HepG2 (cell line): ENCODE measurements around the gene TJAP1. TPM values are rescaled to one million over a fixed set of nuclear protein-coding genes. Genes with fewer than 3 reads are reported as not detected.
A peak's percentile ranks its signal among the peaks of the same experiment; 100 is the strongest.

Source experiments
- BRD4 ChIP-seq: sonication (generic); formaldehyde crosslinking; IDR thresholded peaks from 2 replicates; pipeline ENCODE4 v1.4.0; 2020; ENCODE audit warnings: missing genetic modification reagents
- DPF2 ChIP-seq: sonication (generic); formaldehyde crosslinking; IDR thresholded peaks from 2 replicates; pipeline ENCODE4 v1.4.0; 2020; ENCODE audit warnings: mild to moderate bottlenecking, low read depth, missing genetic modification reagents, borderline replicate concordance
- FOXK1 ChIP-seq: sonication (generic); formaldehyde crosslinking; IDR thresholded peaks from 2 replicates; pipeline ENCODE4 v1.4.0; 2020; ENCODE audit warnings: low read depth, missing genetic modification reagents, borderline replicate concordance
- FOXO4 ChIP-seq: sonication (generic); formaldehyde crosslinking; conservative IDR thresholded peaks from 2 replicates; pipeline ENCODE4 v1.8.1; 2023; ENCODE audit warnings: missing genetic modification reagents
- GABPA ChIP-seq, 2 experiments: IDR thresholded peaks; 2 replicates each; pipeline ENCODE4 v1.6.1; 2011 to 2016; ENCODE audit warnings: low read depth in 2 of 2, low read length in 1 of 2, missing biosample characterization in 1 of 2, missing genetic modification characterization in 1 of 2
- JDP2 ChIP-seq: sonication (generic); formaldehyde crosslinking; IDR thresholded peaks from 2 replicates; pipeline ENCODE4 v1.8.1; 2022; ENCODE audit warnings: missing genetic modification reagents, borderline replicate concordance
- LBX2 ChIP-seq: sonication (generic); formaldehyde crosslinking; IDR thresholded peaks from 2 replicates; pipeline ENCODE4 v1.5.0; 2020; ENCODE audit warnings: missing genetic modification reagents, mild to moderate bottlenecking, borderline replicate concordance
- NCOA5 ChIP-seq: sonication (generic); formaldehyde crosslinking; IDR thresholded peaks from 2 replicates; pipeline ENCODE4 v1.4.0; 2020; ENCODE audit warnings: missing genetic modification reagents
- PAWR ChIP-seq: sonication (generic); formaldehyde crosslinking; IDR thresholded peaks from 2 replicates; pipeline ENCODE4 v1.4.0; 2020; ENCODE audit warnings: missing genetic modification reagents, mild to moderate bottlenecking, borderline replicate concordance
- PLSCR1 ChIP-seq: sonication (generic); formaldehyde crosslinking; IDR thresholded peaks from 2 replicates; pipeline ENCODE4 v1.5.0; 2020; ENCODE audit warnings: missing genetic modification reagents, mild to moderate bottlenecking, borderline replicate concordance
- POLR2G ChIP-seq: fragments of 200-400 bp; formaldehyde crosslinking; IDR thresholded peaks from 2 replicates; pipeline ENCODE4 v1.6.1; 2018; ENCODE audit warnings: mild to moderate bottlenecking, low read depth, low read length, moderate library complexity
- SOX13 ChIP-seq, 3 experiments: fragments of 450-650 bp in 1 of 3; sonication (generic) in 1 of 3; formaldehyde crosslinking in 1 of 3; IDR thresholded peaks in 2 of 3; conservative IDR thresholded peaks in 1 of 3; 2 replicates each; pipeline versions ENCODE4 v1.5.0 to v1.6.1; 2016 to 2020; ENCODE audit warnings: antibody characterized with exemption in 1 of 3, mild to moderate bottlenecking in 1 of 3, missing compliant biosample characterization in 1 of 3, missing genetic modification reagents in 1 of 3, moderate library complexity in 1 of 3
- SUZ12 ChIP-seq: fragments of 150-350 bp; IDR thresholded peaks from 2 replicates; pipeline ENCODE4 v1.6.1; 2014; ENCODE audit warnings: low read depth, low read length
- TFAP4 ChIP-seq: sonication (generic); IDR thresholded peaks from 2 replicates; pipeline ENCODE4 v1.6.1; 2016; ENCODE audit warnings: low read depth, borderline replicate concordance
- TGIF2 ChIP-seq: IDR thresholded peaks from 2 replicates; pipeline ENCODE4 v1.6.1; 2016; ENCODE audit warnings: control low read depth, missing compliant biosample characterization
- ZNF276 ChIP-seq: sonication (generic); formaldehyde crosslinking; IDR thresholded peaks from 2 replicates; pipeline ENCODE4 v1.4.0; 2020; ENCODE audit warnings: mild to moderate bottlenecking, low read depth, missing genetic modification reagents
- ZNF280D ChIP-seq: sonication (generic); formaldehyde crosslinking; IDR thresholded peaks from 2 replicates; pipeline ENCODE4 v1.5.1; 2020; ENCODE audit warnings: mild to moderate bottlenecking, missing genetic modification reagents
- ZNF549 ChIP-seq: sonication (generic); formaldehyde crosslinking; IDR thresholded peaks from 2 replicates; pipeline ENCODE4 v1.5.0; 2020; ENCODE audit warnings: missing genetic modification reagents
- polyA plus RNA-seq, 8 experiments: library from polyadenylated mRNA; depleted of rRNA in 3 of 8; stranded (reverse) in 7 of 8; unstranded in 1 of 8; fragments of >200 nt; fragmentation: Illumina TruSeq in 4 of 8; extraction: Trizol in 4 of 8; gene quantifications; 2 replicates each; pipeline versions ENCODE4 v1.2.1 to v1.2.3, GENCODE V29; 2011 to 2016; ENCODE audit warnings: low read depth in 4 of 8, missing spikeins in 1 of 8, mixed read lengths in 1 of 8; ENCODE audit not compliant: insufficient read depth in 1 of 8
- total RNA-seq, 5 experiments: library from RNA; depleted of rRNA; stranded (reverse); fragments of >200 nt; fragmentation: Illumina TruSeq; extraction: Trizol; gene quantifications; 2 replicates each; pipeline ENCODE4 v1.2.3, GENCODE V29; 2016; ENCODE audit warnings: low read depth in 1 of 5

The TJAP1 gene
- total and polyA plus RNA-seq, 2 of the 13 experiments (the other 11 are each of a cell fraction or from before 2014, with no cell fraction given) = 15.7 to 41.6 TPM

- TF ChIP-seq LBX2 (CRISPR knock-in tag) = no peak
- TF ChIP-seq DPF2 (CRISPR knock-in tag) = 0 out of 2 replicates have a peak, but pooled peaks have one; percentile 20
- TF ChIP-seq PAWR = 0 out of 2 replicates have a peak, but pooled peaks have one; percentile 67
- no peak for TF ChIP-seq JDP2 (CRISPR knock-in tag)
- peak; percentile 69 for TF ChIP-seq BRD4 (CRISPR knock-in tag)
- peak; percentile 68 for TF ChIP-seq TGIF2
- no peak for TF ChIP-seq PLSCR1 (CRISPR knock-in tag)
- no peak for TF ChIP-seq FOXO4 (CRISPR knock-in tag)
- 0 out of 2 replicates have a peak, but pooled peaks have one; percentile 52 for TF ChIP-seq ZNF276 (CRISPR knock-in tag)
- peak; percentile 37; the same call in 1 of the 2 replicates for TF ChIP-seq SUZ12
- TF ChIP-seq ZNF549 (CRISPR knock-in tag) = no peak
- peak; percentile 70; the same call in 1 of the 2 replicates for TF ChIP-seq ZNF280D (CRISPR knock-in tag)
- TF ChIP-seq TFAP4 = peak; percentile 74; the same call in 1 of the 2 replicates
- peak; percentile 96 for TF ChIP-seq POLR2G
- 0 out of 2 replicates have a peak, but pooled peaks have one; percentile 47 for TF ChIP-seq FOXK1 (CRISPR knock-in tag)
- no peak for TF ChIP-seq NCOA5 (CRISPR knock-in tag)
- TF ChIP-seq SOX13 (IDR thresholded peaks at IDR 0.05) = peak; percentile 33; the same call in 1 of the 2 replicates
- peak in 1 of 2 experiments; percentile 52; a peak in 2 of 4 replicates for TF ChIP-seq SOX13 (CRISPR knock-in tag; conservative IDR thresholded peaks at IDR 0.05 in 1 of 2, IDR thresholded peaks at IDR 0.05 in 1 of 2)
- TF ChIP-seq GABPA (IDR thresholded peaks at IDR 0.05; ENCODE audit: low read depth, low read length) = no peak
- TF ChIP-seq GABPA (CRISPR knock-in tag; IDR thresholded peaks at IDR 0.05; ENCODE audit: low read depth) = peak; percentile 46
Observed at GRCh38 chr6:43477235-43478007, at the start of gene TJAP1 (continued).
